Activated naive CD4-positive, alpha-beta T cell treated with anti-CD3 and anti-CD28 coated beads, Interleukin-2, amount 50 U/mL, for 24 hours (primary cell): ENCODE data around the gene SLC15A2.
"Not testable (repeated sequence)": the region's sequence is repeated elsewhere in the genome, so short reads cannot be mapped to it uniquely, and the experiment has no call there.

Source experiments
- H3K27ac Mint-ChIP-seq: one replicate; pipeline ENCODE4 v1.8.0; 2021; ENCODE audit warnings: mild to moderate bottlenecking, mixed read lengths
- H3K27me3 Mint-ChIP-seq: one replicate; pipeline ENCODE4 v1.8.0; 2021; ENCODE audit warnings: mixed read lengths
- H3K36me3 Mint-ChIP-seq: one replicate; pipeline ENCODE4 v1.8.0; 2021; ENCODE audit warnings: mixed read lengths
- H3K4me1 Mint-ChIP-seq: one replicate; pipeline ENCODE4 v1.8.0; 2021; ENCODE audit warnings: mixed read lengths
- H3K4me3 Mint-ChIP-seq: one replicate; pipeline ENCODE4 v1.8.0; 2021; ENCODE audit warnings: mild to moderate bottlenecking, mixed read lengths
- H3K9me3 Mint-ChIP-seq: one replicate; pipeline ENCODE4 v1.8.0; 2021; ENCODE audit warnings: mixed read lengths

Gene SLC15A2

GRCh38 chr3:121897296-121897695 is 3.1 kb downstream of the SLC15A2 start:
- Mint-ChIP-seq H3K27ac (no peak overlapping the region), H3K9me3 (no peaks in the 10 kb centered on the region), H3K4me1 (no peaks in the 10 kb centered on the region), H3K36me3 (peaks cover 5% of the 10 kb centered on the region), H3K4me3 (no peak overlapping the region), H3K27me3 (no peaks in the 10 kb centered on the region)

GRCh38 chr3:121913305-121913990 is 19.2 kb downstream of the SLC15A2 start:
- no peaks in the 10 kb centered on the region for H3K9me3 Mint-ChIP-seq
- no peaks in the 10 kb centered on the region for H3K4me1 Mint-ChIP-seq
- H3K4me3 Mint-ChIP-seq: no peak overlapping the region
- H3K36me3 Mint-ChIP-seq: peaks cover 24% of the 10 kb centered on the region
- H3K27ac Mint-ChIP-seq: no peak overlapping the region
- no peaks in the 10 kb centered on the region for H3K27me3 Mint-ChIP-seq

GRCh38 chr3:121914081-121914998 is 20.1 kb downstream of the SLC15A2 start:
- Mint-ChIP-seq H3K9me3 (no peaks in the 10 kb centered on the region), H3K4me3 (no peak overlapping the region), H3K36me3 (peaks cover 21% of the 10 kb centered on the region), H3K4me1 (no peaks in the 10 kb centered on the region), H3K27ac (no peak overlapping the region), H3K27me3 (no peaks in the 10 kb centered on the region)

- Mint-ChIP-seq H3K36me3 (peaks cover 14% of the 10 kb centered on the region), H3K9me3 (no peaks in the 10 kb centered on the region), H3K27me3 (no peaks in the 10 kb centered on the region), H3K27ac (no peak overlapping the region), H3K4me1 (no peaks in the 10 kb centered on the region), H3K4me3 (no peak overlapping the region)
Measured at GRCh38 chr3:121916189-121916588, 22.0 kb downstream of the SLC15A2 start.

- Mint-ChIP-seq H3K9me3 (no peaks in the 10 kb centered on the region), H3K4me3 (no peak overlapping the region)
Measured at GRCh38 chr3:121918779-121919483, 24.7 kb downstream of the SLC15A2 start.

GRCh38 chr3:121924734-121925133 is 30.5 kb downstream of the SLC15A2 start:
- H3K4me3 Mint-ChIP-seq: no peak overlapping the region
- no peak overlapping the region for H3K27ac Mint-ChIP-seq
- peaks cover 10% of the 10 kb centered on the region for H3K36me3 Mint-ChIP-seq
- H3K27me3 Mint-ChIP-seq: no peaks in the 10 kb centered on the region
- no peaks in the 10 kb centered on the region for H3K9me3 Mint-ChIP-seq
- H3K4me1 Mint-ChIP-seq: no peaks in the 10 kb centered on the region

More at GRCh38 chr3:121918779-121919483, 24.7 kb downstream of the SLC15A2 start:
- Mint-ChIP-seq H3K27me3 (no peaks in the 10 kb centered on the region), H3K36me3 (peaks cover 10% of the 10 kb centered on the region), H3K4me1 (no peaks in the 10 kb centered on the region), H3K27ac (no peak overlapping the region)

- H3K9me3 Mint-ChIP-seq: no peaks in the 10 kb centered on the region
- peaks cover 10% of the 10 kb centered on the region for H3K36me3 Mint-ChIP-seq
- H3K4me3 Mint-ChIP-seq: no peak overlapping the region
- no peak overlapping the region for H3K27ac Mint-ChIP-seq
- H3K4me1 Mint-ChIP-seq: no peaks in the 10 kb centered on the region
- no peaks in the 10 kb centered on the region for H3K27me3 Mint-ChIP-seq
Measured at GRCh38 chr3:121926380-121926779, 32.2 kb downstream of the SLC15A2 start.

- not testable (repeated sequence) for H3K27ac Mint-ChIP-seq, H3K27me3 Mint-ChIP-seq, H3K4me1 Mint-ChIP-seq, H3K4me3 Mint-ChIP-seq, H3K36me3 Mint-ChIP-seq, H3K9me3 Mint-ChIP-seq
Measured at GRCh38 chr3:121938141-121938855, 44.1 kb downstream of the SLC15A2 start.

GRCh38 chr3:121941592-121941991 is 47.4 kb downstream of the SLC15A2 start:
- Mint-ChIP-seq H3K9me3 (no peaks in the 10 kb centered on the region), H3K36me3 (peaks cover 7% of the 10 kb centered on the region), H3K27me3 (no peaks in the 10 kb centered on the region), H3K27ac (no peak overlapping the region), H3K4me3 (no peak overlapping the region), H3K4me1 (no peaks in the 10 kb centered on the region)

GRCh38 chr3:121942116-121942786 is 48.0 kb downstream of the SLC15A2 start:
- Mint-ChIP-seq H3K36me3 (peaks cover 7% of the 10 kb centered on the region), H3K27me3 (no peaks in the 10 kb centered on the region), H3K4me1 (no peaks in the 10 kb centered on the region), H3K27ac (no peak overlapping the region), H3K4me3 (no peak overlapping the region), H3K9me3 (no peaks in the 10 kb centered on the region)

GRCh38 chr3:121943431-121943830 is 49.2 kb downstream of the SLC15A2 start:
- Mint-ChIP-seq H3K4me1 (no peaks in the 10 kb centered on the region), H3K27me3 (no peaks in the 10 kb centered on the region), H3K36me3 (peaks cover 7% of the 10 kb centered on the region), H3K27ac (no peak overlapping the region), H3K4me3 (no peak overlapping the region), H3K9me3 (no peaks in the 10 kb centered on the region)

- no peak overlapping the region for H3K4me3 Mint-ChIP-seq
- peaks cover 7% of the 10 kb centered on the region for H3K9me3 Mint-ChIP-seq
- no peaks in the 10 kb centered on the region for H3K4me1 Mint-ChIP-seq
- peaks cover 7% of the 10 kb centered on the region for H3K36me3 Mint-ChIP-seq
- no peaks in the 10 kb centered on the region for H3K27me3 Mint-ChIP-seq
- H3K27ac Mint-ChIP-seq: no peak overlapping the region
Measured at GRCh38 chr3:121948641-121949040, 54.4 kb downstream of the SLC15A2 start.

GRCh38 chr3:121951291-121951919 is 57.2 kb downstream of the SLC15A2 start:
- peaks cover 7% of the 10 kb centered on the region for H3K36me3 Mint-ChIP-seq
- H3K27ac Mint-ChIP-seq: no peak overlapping the region
- peaks cover 7% of the 10 kb centered on the region for H3K9me3 Mint-ChIP-seq
- no peaks in the 10 kb centered on the region for H3K27me3 Mint-ChIP-seq
- no peaks in the 10 kb centered on the region for H3K4me1 Mint-ChIP-seq
- no peak overlapping the region for H3K4me3 Mint-ChIP-seq

GRCh38 chr3:121956363-121956762 is 62.2 kb downstream of the SLC15A2 start:
- Mint-ChIP-seq H3K4me1 (no peaks in the 10 kb centered on the region), H3K36me3 (peaks cover 7% of the 10 kb centered on the region), H3K4me3 (no peak overlapping the region), H3K27me3 (peaks cover 2% of the 10 kb centered on the region), H3K27ac (no peak overlapping the region), H3K9me3 (peaks cover 18% of the 10 kb centered on the region)
